Measurements from ENCODE around the gene BARHL1.

Gene BARHL1

GRCh38 chr9:132582276-132582785, at the start of gene BARHL1:
Gene BARHL1 (plus strand): TSS chr9:132582606. CDS start chr9:132582798, 192 bp downstream.
- DNase-seq, result no peak

DNA sequence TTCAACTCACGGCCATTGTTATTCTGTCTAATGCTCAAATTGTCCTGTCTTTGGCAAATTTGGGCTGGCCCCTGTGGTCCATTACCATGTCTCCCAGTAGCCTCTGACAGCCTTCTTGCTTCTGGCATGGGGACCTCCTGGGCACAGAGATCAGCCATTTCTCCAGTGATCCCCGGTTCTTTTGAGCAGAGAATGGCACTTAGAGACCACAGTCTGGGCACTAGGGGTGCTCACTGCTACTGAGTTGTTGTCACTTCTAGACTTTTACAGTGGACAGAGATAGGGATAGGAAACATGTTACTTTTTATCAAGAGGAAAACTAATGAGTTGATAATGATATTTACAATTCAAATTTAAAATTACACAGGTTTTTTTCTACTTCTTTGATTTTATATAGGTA, 47.6 kb upstream of the BARHL1 start:
- no peak for DNase-seq

DNA sequence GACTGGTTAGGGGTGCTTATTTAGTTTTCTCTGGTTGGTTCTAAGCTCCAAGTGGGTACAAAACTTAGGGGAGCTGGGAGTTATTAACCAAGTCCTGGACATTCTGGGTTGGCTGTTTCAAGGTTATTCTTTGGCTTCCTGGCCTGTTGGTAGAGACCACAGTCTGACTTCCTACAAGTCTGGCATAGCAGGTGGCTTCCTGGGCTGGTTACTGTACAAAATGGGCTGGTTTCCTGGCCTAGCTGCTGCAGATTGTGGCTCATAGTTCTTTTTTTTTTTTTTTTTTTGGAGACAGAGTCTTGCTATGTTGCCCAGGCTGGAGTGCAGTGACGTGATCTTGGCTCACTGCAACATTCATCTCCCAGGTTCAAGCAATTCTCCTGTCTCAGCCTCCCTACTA, 46.3 kb upstream of the BARHL1 start:
- no peak for DNase-seq

DNA sequence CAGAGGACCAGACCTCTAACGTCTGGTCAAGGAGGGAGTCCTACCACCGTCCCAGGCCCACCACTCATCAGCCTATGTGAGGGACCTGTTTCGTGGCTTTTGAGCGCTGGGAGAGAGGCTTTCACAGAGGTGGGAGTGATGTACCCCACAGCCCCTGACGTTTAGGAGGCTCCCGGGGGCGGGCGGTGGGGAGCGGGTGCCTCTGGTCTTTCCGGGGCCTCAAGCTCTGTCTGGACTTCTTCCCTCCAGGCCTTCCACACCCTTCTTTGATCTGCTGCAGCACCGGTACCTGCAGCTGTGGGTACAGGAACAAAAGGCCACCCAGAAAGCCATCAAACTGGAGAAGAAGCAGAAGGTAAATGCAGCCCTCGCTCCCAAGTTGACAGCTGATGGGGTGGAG, 45.1 kb upstream of the BARHL1 start:
- DNase-seq, result no peak

- DNase-seq, result no peak
Measured at GRCh38 chr9:132538071-132538470, 44.3 kb upstream of the BARHL1 start.

DNA sequence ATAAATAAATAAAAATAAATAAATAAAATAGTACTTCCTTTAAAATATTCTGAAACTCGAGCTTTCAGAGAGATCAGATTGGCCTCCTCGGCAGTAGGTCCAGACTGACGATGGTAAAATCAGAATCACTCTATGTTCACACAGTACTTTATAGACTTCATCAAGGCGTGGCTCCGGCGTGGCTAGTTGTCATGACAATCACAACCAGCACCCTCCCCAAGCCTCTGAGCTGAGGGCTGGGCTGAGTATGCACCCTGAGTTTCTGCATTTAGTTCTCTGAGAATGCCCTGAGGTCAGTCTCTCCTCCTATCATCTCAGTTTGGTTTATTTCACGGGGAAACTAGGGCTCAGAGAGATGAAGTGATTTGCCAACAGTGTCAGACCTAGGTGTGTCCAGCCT, 43.3 kb upstream of the BARHL1 start:
- DNase-seq, result no peak

DNA sequence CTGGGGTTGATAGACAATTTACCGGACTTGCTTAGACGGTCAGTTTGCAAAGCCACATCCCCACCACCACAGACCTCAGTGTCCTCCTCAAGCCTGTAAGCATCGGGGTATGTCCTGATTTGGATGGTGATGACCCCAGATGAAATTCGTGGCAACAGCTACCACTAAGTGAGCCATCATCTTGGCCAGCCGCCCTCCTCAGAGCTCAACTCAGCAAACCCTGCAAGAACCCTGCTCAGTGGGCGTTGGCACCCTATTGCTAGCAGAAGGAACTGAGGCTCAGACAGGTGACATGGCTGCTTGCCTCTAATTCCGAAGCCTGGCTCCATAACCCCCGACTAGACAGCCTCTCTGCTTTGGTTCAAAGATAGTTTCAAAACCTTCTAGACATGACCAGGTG, 41.4 kb upstream of the BARHL1 start:
- DNase-seq, result no peak

GRCh38 chr9:132541870-132542830, 40.3 kb upstream of the BARHL1 start:
- no peak for DNase-seq

DNA sequence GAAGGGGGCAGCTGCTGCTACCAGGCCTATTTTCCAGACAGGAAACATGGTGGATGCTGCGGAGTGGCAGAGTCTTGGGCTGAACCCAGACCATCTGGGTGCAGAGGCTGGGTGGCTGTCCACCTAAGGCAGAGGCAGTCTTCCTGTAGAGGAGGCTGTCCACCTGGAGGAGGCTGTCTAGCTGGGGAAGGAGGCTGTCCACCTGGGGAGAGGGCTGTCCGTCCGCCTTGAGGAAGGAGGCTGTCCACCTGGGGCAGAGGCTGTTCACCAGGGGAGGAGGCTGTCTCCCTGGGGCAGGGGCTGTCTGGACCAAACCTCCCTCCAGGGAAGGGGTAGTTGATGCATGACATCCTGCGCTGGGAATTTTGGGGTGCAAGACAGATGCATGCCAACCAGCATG, 39.2 kb upstream of the BARHL1 start:
- DNase-seq, result no peak

GRCh38 chr9:132543960-132544359, 38.4 kb upstream of the BARHL1 start:
- no peak for DNase-seq

DNA sequence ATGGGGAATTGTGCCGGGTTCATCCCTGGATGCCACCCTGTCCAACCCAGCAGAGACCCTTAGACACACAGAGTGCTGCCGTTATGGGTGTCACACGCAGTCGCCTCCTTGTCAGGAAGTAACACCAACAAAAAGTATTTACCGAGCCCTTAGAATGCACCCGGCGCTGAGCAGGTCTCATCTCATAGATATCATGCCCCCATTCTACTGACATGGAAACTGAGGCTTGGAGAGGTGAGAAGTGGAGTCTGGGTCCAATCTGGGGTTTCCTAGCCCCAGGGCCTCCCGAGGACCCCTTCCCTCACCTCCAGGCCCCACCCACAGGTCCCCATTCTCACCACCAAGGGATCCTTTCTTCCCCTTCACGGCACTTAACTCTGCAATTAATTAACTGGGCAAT, 36.8 kb upstream of the BARHL1 start:
- no peak for DNase-seq

DNA sequence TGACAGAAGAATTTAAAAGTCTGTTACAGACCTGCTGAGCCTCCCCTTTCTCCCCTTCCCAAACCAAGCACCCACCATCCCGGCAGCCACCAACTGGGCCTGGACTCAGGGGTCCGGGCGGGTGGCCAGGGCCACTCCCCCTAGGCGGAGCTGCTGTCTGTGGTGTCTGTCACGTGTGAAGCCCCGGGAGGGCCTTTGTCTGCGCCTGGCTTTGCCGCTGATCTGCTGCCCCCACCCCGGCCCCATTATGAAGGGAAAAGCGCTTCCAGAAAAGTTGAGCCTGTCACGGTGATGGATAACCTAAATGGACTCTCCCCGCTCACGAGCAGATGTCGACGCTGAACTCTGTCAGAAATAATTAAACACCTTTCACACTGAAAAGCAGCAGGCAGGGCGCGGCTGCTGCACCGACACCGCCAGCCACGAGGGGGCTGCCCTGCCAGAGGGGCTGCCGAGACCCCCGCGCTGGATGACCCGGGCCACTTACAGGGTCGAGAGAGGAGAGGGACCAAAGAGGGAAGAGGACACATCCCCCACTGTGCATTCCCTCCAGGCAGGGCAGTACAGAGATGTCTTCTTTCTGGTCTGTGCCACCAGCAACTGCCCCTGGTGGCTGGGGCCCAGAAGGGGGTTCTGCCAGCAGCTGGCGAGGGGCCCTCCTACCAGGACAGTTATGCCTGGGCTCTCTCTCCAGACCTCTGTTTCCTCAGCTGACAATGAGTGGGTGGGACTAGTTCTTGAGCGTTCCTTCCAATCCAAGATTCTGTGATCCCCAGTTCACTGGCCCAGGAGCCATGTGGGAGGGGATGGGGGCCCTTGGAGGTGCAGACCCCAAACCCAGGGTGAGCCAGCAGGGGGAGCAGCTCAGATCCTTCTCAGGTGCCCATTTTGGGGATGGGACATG, 36.0 kb upstream of the BARHL1 start:
- DNase-seq, result peak; percentile 94

DNA sequence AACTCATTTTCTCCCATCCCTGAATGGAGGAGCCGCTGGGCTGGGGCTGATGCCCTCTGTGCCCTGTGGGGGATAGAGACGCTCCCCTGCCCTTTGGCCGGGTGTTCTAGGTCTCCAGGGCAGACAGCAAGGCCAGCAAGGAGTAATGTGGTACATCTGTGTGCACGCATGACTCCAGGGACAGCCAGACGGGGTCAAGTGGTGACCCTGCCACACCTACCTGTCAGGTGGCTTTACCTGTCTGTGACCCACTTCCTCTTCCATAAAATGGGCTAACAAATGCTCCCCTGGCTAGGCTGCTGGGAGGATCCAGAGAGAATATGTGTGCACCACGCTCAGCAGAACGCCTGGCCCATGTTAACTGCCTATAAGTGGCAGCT, 35.4 kb upstream of the BARHL1 start:
- DNase-seq, result no peak

- no peak for DNase-seq
Measured at GRCh38 chr9:132547436-132547835, 35.0 kb upstream of the BARHL1 start.

DNA sequence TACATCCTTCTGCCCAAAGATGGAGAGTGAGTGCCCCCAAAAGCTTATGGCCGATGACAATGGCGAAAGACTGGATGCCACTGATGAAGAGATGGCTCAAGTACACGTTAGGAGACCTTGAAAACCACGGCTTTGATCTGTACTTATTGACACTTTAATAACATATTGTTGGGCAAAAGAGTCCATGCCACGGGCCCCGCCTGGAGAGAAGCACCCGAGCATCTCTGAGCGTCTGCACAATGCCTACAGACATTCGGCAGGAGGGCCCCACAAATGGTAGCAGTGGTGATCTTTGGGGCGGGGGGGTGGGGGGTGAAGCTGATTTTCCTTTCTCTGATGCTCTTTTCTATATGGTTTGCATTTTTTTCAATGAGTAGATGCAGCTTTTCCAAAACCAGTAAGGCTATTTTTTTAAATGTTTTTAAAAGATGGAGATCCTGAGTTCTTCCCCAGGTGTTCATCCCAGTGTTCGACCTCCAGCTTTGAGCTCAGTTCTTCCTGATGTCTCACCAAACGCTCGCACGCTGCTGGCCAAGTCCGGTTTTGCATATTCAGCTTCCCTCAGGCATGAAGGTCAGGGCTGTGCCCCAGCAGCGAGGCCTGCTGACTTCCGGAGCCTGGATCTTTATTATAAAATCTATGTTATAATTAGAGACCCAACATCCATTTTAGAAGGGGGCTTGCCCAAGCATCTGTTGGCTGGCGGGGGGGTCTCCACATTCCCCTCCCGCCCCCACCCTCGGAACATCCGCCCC, 34.3 kb upstream of the BARHL1 start:
- DNase-seq, result no peak

- no peak for DNase-seq
Measured at GRCh38 chr9:132548751-132549640, 33.4 kb upstream of the BARHL1 start.

DNA sequence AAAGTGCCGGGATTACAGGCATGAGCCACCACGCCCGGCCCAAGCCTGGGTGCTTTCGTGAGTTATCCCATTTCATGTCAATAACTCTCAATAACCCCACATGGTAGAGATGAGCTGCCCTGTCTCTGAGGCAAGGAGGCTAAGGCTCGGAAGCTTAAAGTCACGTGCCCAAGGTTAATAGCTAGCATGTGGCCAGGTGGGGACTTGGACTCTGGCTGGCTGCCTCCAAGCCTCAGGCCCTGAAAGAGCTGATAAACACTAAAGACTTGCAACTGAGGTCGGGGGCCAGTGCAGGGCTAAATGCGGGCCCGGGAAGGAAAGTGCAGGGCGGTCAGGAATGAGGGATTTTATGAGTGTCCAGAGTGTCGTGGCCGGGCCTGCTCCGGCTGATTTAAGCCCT, 30.9 kb upstream of the BARHL1 start:
- DNase-seq, result no peak

DNA sequence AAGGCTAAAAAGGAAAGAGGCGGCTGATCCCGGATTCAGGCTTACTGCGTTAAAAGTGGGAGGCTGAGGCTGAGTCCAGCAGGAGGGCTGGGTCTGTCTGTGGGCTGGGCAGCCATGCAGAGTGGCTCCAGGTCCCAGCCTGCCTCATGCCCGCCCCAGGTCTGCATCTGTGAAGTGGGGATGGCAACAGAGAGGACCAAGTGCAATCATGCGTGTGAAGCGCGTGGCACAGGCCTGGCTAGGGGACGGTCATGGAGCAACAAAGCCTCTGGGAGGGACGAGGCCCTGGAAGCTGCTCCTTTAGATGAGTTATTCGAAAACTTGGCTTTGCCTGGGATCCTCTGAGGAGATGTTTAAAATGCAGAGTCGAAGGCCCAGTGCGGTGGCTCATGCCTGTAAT, 30.4 kb upstream of the BARHL1 start:
- DNase-seq, result no peak

DNA sequence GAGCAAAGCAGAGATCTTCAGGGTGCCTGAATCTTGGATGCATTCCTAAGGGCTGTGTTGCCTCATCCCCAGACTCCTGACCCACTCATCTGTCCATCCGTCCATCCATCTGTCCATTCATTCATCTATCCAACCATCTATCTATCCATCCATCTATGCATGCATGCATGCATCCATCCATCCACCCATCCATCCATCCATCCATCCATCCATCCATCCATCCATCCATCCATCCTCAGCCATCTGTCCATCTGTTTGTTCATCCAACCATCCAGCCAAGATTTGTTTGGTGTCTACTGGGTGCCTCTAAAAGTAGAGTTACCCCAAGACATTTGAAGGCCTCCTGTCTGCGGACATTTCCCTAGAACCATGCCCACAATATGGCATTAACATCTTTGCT, 27.7 kb upstream of the BARHL1 start:
- DNase-seq, result no peak

GRCh38 chr9:132555528-132555927, 26.9 kb upstream of the BARHL1 start:
- DNase-seq, result no peak

- DNase-seq, result no peak
Measured at GRCh38 chr9:132556235-132556634, 26.2 kb upstream of the BARHL1 start.

GRCh38 chr9:132556714-132557113, 25.7 kb upstream of the BARHL1 start:
- no peak for DNase-seq

Data from NCI-H2171 (cell line).